ENCODE measurements around the gene ZNF165. TPM values are rescaled to one million over a fixed set of nuclear protein-coding genes. Genes with fewer than 3 reads are reported as not detected.

ZNF165 gene
- total and polyA plus RNA-seq, 2 of the 13 experiments (the other 11 are each of a cell fraction or from before 2014, with no cell fraction given) = 0.58 to 8.6 TPM

DNA sequence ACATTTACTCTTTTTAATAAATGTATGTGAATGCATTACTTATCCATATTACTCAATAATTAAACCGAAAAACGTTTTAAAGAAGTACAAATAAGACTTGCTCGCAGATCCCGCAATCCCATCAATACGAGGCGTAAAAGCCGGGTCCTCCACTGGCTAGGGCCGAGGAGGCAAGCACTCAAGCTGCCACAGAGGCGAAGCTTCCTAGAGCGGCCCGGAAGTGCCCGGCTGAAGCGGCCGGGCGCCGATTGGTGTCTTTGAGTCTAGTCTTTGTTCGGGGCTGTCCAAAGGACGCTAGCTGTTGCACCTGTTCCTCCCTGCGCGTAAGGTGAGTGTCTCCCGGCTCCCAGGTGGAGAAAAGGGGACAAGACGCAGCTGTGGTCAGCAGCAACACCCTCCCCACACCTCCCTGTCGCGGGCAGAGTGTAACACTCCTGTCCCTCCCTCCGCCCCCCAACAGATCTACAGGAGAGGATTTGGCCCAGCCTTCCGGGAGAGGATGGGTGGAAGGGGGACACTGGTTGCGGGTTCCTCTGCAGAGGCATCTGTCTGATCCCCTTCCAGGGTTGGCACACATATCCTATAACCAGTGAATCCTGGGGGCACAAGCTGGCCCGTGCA, 44.1 kb downstream of the ZNF165 start, which contains the start of gene ZSCAN16 (continued):
- TF ChIP-seq, protein P1, sequence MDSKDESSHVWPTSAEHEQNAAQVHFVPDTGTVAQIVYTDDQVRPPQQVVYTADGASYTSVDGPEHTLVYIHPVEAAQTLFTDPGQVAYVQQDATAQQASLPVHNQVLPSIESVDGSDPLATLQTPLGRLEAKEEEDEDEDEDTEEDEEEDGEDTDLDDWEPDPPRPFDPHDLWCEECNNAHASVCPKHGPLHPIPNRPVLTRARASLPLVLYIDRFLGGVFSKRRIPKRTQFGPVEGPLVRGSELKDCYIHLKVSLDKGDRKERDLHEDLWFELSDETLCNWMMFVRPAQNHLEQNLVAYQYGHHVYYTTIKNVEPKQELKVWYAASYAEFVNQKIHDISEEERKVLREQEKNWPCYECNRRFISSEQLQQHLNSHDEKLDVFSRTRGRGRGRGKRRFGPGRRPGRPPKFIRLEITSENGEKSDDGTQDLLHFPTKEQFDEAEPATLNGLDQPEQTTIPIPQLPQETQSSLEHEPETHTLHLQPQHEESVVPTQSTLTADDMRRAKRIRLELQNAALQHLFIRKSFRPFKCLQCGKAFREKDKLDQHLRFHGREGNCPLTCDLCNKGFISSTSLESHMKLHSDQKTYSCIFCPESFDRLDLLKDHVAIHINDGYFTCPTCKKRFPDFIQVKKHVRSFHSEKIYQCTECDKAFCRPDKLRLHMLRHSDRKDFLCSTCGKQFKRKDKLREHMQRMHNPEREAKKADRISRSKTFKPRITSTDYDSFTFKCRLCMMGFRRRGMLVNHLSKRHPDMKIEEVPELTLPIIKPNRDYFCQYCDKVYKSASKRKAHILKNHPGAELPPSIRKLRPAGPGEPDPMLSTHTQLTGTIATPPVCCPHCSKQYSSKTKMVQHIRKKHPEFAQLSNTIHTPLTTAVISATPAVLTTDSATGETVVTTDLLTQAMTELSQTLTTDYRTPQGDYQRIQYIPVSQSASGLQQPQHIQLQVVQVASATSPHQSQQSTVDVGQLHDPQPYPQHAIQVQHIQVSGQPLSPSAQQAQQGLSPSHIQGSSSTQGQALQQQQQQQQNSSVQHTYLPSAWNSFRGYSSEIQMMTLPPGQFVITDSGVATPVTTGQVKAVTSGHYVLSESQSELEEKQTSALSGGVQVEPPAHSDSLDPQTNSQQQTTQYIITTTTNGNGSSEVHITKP (CRISPR knock-in tag; IDR thresholded peaks at IDR 0.05; ENCODE audit: low read depth) = peak; percentile 85; the same call in 1 of the 2 replicates
- no peak for TF ChIP-seq ZFP82 (CRISPR knock-in tag; IDR thresholded peaks at IDR 0.05; ENCODE audit: borderline replicate concordance)
- TF ChIP-seq ZNF747 (CRISPR knock-in tag; IDR thresholded peaks at IDR 0.05; ENCODE audit: borderline replicate concordance) = peak; percentile 91
- TF ChIP-seq MZF1 (CRISPR knock-in tag; IDR thresholded peaks at IDR 0.05; ENCODE audit: borderline replicate concordance) = peak; percentile 88; the same call in 1 of the 2 replicates
- TF ChIP-seq, protein P2, sequence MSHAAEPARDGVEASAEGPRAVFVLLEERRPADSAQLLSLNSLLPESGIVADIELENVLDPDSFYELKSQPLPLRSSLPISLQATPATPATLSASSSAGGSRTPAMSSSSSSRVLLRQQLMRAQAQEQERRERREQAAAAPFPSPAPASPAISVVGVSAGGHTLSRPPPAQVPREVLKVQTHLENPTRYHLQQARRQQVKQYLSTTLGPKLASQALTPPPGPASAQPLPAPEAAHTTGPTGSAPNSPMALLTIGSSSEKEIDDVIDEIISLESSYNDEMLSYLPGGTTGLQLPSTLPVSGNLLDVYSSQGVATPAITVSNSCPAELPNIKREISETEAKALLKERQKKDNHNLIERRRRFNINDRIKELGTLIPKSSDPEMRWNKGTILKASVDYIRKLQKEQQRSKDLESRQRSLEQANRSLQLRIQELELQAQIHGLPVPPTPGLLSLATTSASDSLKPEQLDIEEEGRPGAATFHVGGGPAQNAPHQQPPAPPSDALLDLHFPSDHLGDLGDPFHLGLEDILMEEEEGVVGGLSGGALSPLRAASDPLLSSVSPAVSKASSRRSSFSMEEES (CRISPR knock-in tag; IDR thresholded peaks at IDR 0.05) = peak; percentile 19; the same call in 1 of the 2 replicates
- peak; percentile 98 for TF ChIP-seq ZNF136 (CRISPR knock-in tag; IDR thresholded peaks at IDR 0.05; ENCODE audit: low read depth)
- 0 out of 2 replicates have a peak, but pooled peaks have one; percentile 43 for TF ChIP-seq ZNF879 (CRISPR knock-in tag; IDR thresholded peaks at IDR 0.05)
- peak; percentile 31; the same call in 1 of the 2 replicates for TF ChIP-seq HES4 (CRISPR knock-in tag; IDR thresholded peaks at IDR 0.05; ENCODE audit: borderline replicate concordance)
- TF ChIP-seq ZNF749 (CRISPR knock-in tag; IDR thresholded peaks at IDR 0.05; ENCODE audit: borderline replicate concordance) = peak; percentile 85; the same call in 1 of the 2 replicates
- TF ChIP-seq KLF9 (CRISPR knock-in tag; IDR thresholded peaks at IDR 0.05; ENCODE audit: low read depth) = 0 out of 2 replicates have a peak, but pooled peaks have one; percentile 26
- peak; percentile 79; the same call in 1 of the 2 replicates for TF ChIP-seq TMF1 (CRISPR knock-in tag; IDR thresholded peaks at IDR 0.05; ENCODE audit: low read depth)
- no peak; the same call in 1 of the 2 replicates for TF ChIP-seq ZNF772 (CRISPR knock-in tag; IDR thresholded peaks at IDR 0.05)
- no peak for TF ChIP-seq TCF7 (IDR thresholded peaks at IDR 0.05; ENCODE audit: low read depth)
- TF ChIP-seq ZFX (CRISPR knock-in tag; IDR thresholded peaks at IDR 0.05; ENCODE audit: low read depth) = peak; percentile 78
- TF ChIP-seq, protein P3, sequence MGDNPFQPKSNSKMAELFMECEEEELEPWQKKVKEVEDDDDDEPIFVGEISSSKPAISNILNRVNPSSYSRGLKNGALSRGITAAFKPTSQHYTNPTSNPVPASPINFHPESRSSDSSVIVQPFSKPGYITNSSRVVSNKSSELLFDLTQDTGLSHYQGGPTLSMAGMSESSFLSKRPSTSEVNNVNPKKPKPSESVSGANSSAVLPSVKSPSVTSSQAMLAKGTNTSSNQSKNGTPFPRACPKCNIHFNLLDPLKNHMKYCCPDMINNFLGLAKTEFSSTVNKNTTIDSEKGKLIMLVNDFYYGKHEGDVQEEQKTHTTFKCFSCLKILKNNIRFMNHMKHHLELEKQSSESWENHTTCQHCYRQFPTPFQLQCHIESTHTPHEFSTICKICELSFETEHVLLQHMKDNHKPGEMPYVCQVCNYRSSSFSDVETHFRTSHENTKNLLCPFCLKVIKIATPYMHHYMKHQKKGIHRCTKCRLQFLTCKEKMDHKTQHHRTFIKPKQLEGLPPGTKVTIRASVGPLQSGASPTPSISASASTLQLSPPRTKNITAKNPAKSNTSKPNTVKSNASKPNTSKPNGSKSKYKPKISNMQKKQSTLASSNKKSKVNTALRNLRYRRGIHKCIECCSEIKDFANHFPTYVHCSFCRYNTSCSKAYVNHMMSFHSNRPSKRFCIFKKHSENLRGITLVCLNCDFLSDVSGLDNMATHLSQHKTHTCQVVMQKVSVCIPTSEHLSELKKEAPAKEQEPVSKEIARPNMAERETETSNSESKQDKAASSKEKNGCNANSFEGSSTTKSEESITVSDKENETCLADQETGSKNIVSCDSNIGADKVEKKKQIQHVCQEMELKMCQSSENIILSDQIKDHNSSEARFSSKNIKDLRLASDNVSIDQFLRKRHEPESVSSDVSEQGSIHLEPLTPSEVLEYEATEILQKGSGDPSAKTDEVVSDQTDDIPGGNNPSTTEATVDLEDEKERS (CRISPR knock-in tag; IDR thresholded peaks at IDR 0.05) = peak; percentile 86; the same call in 1 of the 2 replicates
- TF ChIP-seq, protein P4, sequence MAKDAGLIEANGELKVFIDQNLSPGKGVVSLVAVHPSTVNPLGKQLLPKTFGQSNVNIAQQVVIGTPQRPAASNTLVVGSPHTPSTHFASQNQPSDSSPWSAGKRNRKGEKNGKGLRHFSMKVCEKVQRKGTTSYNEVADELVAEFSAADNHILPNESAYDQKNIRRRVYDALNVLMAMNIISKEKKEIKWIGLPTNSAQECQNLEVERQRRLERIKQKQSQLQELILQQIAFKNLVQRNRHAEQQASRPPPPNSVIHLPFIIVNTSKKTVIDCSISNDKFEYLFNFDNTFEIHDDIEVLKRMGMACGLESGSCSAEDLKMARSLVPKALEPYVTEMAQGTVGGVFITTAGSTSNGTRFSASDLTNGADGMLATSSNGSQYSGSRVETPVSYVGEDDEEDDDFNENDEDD (CRISPR knock-in tag; IDR thresholded peaks at IDR 0.05; ENCODE audit: borderline replicate concordance) = peak; percentile 41; the same call in 1 of the 2 replicates
- peak; percentile 76; the same call in 1 of the 2 replicates for TF ChIP-seq KLF6 (CRISPR knock-in tag; IDR thresholded peaks at IDR 0.05)
- TF ChIP-seq, protein P5, sequence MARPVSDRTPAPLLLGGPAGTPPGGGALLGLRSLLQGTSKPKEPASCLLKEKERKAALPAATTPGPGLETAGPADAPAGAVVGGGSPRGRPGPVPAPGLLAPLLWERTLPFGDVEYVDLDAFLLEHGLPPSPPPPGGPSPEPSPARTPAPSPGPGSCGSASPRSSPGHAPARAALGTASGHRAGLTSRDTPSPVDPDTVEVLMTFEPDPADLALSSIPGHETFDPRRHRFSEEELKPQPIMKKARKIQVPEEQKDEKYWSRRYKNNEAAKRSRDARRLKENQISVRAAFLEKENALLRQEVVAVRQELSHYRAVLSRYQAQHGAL (CRISPR knock-in tag; IDR thresholded peaks at IDR 0.05; ENCODE audit: not compliant biosample characterization) = peak; percentile 76

All from HepG2 (cell line).